SK-N-MC (cell line): ENCODE results near the gene WDR64.

Experiments used
- EZH2 ChIP-seq: fragments of 200-600 bp; sonication (generic); IDR thresholded peaks from one replicate; pipeline ENCODE4 v1.6.1; 2017; ENCODE audit warnings: antibody characterized with exemption
- POLR2AphosphoS5 ChIP-seq: IDR thresholded peaks from 2 replicates; pipeline ENCODE4 v1.6.1; 2012; ENCODE audit warnings: mild to moderate bottlenecking, low read depth, low read length, borderline replicate concordance

DNA sequence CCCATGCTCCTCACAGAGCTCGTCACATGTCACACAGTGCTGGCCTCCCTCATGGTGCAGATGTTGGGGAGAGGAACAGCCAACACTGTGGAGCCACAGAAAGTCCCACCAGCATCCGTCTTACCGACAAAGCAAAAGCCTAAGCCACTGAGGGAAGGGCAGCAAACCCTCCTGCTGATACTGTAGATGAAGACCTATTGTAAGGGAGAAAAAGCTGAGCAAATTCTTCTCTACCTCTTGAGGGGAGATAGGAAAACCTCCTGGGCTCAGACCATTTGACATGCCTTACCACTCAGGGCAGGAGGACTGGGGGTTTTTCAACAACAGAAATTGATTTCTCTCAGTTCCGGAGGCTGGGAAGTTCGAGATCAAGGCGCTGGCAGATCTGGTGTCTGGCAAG, 95.9 kb downstream of the WDR64 start:
- TF ChIP-seq POLR2AphosphoS5 (no peak), EZH2 (no peak)
